H1 (cell line): ENCODE measurements around the gene ADPRM. TPM values are rescaled to one million over a fixed set of nuclear protein-coding genes. Genes with fewer than 3 reads are reported as not detected.

Experiments
- ASH2L ChIP-seq: fragments of 200-600, 300-600 bp; sonication (generic); IDR thresholded peaks from one replicate; pipeline ENCODE4 v1.7.1; 2017; ENCODE audit warnings: low read length
- ATF2 ChIP-seq: IDR thresholded peaks from 2 replicates; pipeline ENCODE4 v1.6.1; 2012; ENCODE audit warnings: low read length, inconsistent platforms
- CREB1 ChIP-seq: IDR thresholded peaks from 2 replicates; pipeline ENCODE4 v1.6.1; 2012; ENCODE audit warnings: inconsistent platforms
- EZH2 ChIP-seq: fragments of 200-600 bp; sonication (generic); IDR thresholded peaks from 2 replicates; pipeline ENCODE4 v1.7.1; 2012; ENCODE audit warnings: low read depth, mild to moderate bottlenecking, moderate library complexity, low read length, inconsistent platforms; ENCODE audit not compliant: severe bottlenecking
- RAD21 ChIP-seq, 2 experiments: IDR thresholded peaks in 1 of 2; conservative IDR thresholded peaks in 1 of 2; 2 replicates each; pipeline ENCODE4 v1.6.1; 2011; ENCODE audit warnings: low read depth in 2 of 2, low read length in 2 of 2, improper control_type of control experiment in 1 of 2, inconsistent platforms in 1 of 2, mild to moderate bottlenecking in 1 of 2, moderate library complexity in 1 of 2
- SP1 ChIP-seq: IDR thresholded peaks from 2 replicates; pipeline ENCODE4 v1.6.1; 2011; ENCODE audit warnings: low read depth, low read length
- polyA plus RNA-seq, 7 experiments: library from polyadenylated mRNA; depleted of rRNA in 3 of 7; stranded (reverse) in 5 of 7; unstranded in 2 of 7; fragments of >200 nt in 5 of 7; fragments of 200-250 nt in 2 of 7; gene quantifications; 1 replicate in 5 of 7; 2 replicates in 1 of 7; 4 replicates in 1 of 7; pipeline versions ENCODE4 v1.2.1 to v1.2.3, GENCODE V29; 2011 to 2013; ENCODE audit warnings: missing spikeins in 2 of 7, mixed read lengths in 2 of 7
- total RNA-seq: library from RNA; stranded (reverse); fragmentation: NEBNext Ultra II Directional; extraction: Animal tissue kit (Norgen Biotek cat#: 25700); gene quantifications from 2 replicates; pipeline ENCODE4 v1.2.1, GENCODE V29; 2021

Gene ADPRM
- total and polyA plus RNA-seq, 2 of the 8 experiments (the other 6 are each of a cell fraction or from before 2014, with no cell fraction given), result 6.7 to 7.9 TPM

GRCh38 chr17:10668775-10669174, 28.6 kb upstream of the ADPRM start (continued):
- TF ChIP-seq SP1, result no peak
- TF ChIP-seq ATF2, result no peak
- TF ChIP-seq CREB1, result no peak
- TF ChIP-seq EZH2, result no peak
- no peak for TF ChIP-seq RAD21 (IDR thresholded peaks at IDR 0.05 in 1 of 2, conservative IDR thresholded peaks at IDR 0.05 in 1 of 2; ENCODE audit: low read depth in 2 of 2, low read length in 2 of 2)
- no peak for TF ChIP-seq ASH2L
